GM10266 (cell line): Measurements from ENCODE around the gene SF3B4.
"Not testable (repeated sequence)": the region's sequence is repeated elsewhere in the genome, so short reads cannot be mapped to it uniquely, and the experiment has no call there.

Source experiments
- DNase-seq: peaks from one replicate; pipeline ENCODE4 v3.0.0; 2012; ENCODE audit errors: extremely low spot score
- TF ChIP-seq, protein P1 (sequence below): IDR thresholded peaks from 2 replicates; pipeline ENCODE4 v1.5.1; 2012; ENCODE audit warnings: mild to moderate bottlenecking, low read depth; ENCODE audit not compliant: control insufficient read depth, insufficient read depth; ENCODE audit errors: missing control alignments

Gene SF3B4

DNA sequence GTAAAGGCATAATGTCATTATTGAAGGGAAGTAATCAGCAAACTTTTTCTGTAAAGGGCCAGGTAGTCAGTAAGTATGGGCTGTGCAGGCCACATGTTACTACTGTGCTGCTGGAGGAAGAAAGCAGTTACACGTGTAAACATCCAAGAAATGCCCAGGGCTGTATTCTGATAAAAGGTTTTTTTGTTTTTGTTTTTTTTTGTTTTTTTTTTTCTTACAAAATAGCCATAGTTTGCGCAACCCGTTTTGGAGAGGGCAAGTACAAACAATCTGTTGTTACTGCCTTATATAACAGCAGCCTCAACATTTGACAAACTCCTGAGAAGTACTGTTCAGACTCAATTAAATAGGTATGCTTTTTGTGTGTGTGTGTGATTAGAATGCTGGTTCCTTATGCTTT is 35.8 kb upstream of the SF3B4 start:
- TF ChIP-seq, protein P1, sequence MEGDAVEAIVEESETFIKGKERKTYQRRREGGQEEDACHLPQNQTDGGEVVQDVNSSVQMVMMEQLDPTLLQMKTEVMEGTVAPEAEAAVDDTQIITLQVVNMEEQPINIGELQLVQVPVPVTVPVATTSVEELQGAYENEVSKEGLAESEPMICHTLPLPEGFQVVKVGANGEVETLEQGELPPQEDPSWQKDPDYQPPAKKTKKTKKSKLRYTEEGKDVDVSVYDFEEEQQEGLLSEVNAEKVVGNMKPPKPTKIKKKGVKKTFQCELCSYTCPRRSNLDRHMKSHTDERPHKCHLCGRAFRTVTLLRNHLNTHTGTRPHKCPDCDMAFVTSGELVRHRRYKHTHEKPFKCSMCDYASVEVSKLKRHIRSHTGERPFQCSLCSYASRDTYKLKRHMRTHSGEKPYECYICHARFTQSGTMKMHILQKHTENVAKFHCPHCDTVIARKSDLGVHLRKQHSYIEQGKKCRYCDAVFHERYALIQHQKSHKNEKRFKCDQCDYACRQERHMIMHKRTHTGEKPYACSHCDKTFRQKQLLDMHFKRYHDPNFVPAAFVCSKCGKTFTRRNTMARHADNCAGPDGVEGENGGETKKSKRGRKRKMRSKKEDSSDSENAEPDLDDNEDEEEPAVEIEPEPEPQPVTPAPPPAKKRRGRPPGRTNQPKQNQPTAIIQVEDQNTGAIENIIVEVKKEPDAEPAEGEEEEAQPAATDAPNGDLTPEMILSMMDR = no peak
- DNase-seq = no peak

DNA sequence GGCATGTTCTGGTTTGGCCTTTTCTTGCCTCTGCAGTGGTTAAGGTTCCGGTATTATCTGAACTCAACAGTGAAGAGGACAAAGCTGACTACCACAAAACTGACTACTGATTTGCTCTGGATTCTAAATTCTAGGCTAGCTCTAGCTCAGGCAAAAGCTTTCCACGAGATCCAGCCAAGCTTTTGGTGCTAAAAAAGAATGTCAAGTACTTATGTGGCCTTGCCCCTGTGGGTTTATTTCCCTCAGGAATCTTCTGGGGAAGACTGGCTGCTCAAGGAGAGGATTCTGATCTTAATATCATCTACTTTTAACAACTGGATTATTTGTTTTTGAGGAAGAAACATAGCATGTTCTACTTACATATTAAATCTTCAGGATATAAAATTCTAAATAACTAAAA is 35.1 kb upstream of the SF3B4 start:
- no peak for DNase-seq
- TF ChIP-seq, protein P1 = no peak

DNA sequence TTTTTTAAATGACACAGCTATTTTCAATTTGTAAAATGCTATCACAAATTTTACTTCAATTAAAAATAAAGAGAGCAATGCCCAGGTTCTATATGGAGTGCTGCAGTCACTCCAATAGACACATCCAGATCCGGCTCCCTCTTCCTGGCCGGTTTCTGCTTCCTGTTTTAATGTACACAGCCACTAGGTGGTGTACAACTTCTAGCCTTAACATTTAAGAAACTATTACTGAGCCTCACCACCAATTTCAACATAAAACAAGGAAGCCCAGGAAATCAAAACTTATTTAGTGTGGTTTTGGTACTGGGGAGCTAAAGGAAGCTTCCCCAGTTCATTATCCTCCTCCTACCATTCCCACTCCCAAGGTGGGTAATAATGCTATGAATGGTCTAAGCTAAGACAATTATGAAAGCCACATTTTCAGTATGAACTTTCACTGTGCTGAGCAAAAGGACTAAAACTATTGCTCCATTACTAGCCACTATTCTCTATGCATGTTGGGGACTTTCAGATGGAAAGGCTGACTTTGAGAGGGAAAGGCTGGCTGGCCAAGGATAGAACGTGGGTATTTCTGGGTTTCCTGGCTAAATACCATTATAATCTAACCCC is 34.5 kb upstream of the SF3B4 start:
- TF ChIP-seq, protein P1 = peak; percentile 75
- peak; percentile 59 for DNase-seq

DNA sequence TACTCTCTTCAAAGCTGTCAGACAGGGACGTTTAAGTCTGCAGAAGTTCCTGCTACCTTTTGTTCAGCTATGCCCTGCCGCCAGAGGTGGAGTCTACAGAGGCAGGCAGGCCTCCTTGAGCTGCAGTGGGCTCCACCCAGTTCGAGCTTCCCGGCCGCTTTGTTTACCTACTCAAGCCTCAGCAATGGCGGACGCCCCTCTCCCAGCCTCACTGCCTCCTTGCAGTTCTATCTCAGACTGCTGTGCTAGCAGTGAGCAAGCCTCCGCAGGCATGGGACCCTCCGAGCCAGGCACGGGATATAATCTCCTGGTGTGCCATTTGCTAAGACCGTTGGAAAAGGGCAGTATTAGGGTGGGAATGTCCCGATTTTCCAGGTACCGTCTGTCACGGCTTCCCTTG is 29.9 kb upstream of the SF3B4 start:
- DNase-seq = not testable (repeated sequence)

DNA sequence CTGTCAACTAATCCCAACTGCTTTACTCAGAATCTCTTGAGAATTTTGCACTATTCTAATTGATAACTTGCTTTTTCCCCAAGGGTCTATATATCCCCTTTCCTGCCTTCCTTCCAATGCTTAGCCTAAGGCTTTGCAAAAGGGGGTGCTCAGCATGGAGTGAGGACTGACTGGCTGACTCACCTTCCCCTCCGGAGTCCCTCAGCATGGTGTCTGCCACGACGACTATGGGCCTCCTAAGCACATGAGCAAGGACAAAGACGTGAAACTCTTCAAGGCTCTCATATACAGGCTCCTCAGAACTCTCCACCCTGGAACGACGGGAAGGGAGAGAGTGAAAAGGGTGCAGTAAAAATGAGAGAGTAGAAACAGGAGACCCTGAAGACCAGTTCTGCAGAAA is 22.3 kb upstream of the SF3B4 start:
- DNase-seq = no peak
- TF ChIP-seq, protein P1 = no peak

DNA sequence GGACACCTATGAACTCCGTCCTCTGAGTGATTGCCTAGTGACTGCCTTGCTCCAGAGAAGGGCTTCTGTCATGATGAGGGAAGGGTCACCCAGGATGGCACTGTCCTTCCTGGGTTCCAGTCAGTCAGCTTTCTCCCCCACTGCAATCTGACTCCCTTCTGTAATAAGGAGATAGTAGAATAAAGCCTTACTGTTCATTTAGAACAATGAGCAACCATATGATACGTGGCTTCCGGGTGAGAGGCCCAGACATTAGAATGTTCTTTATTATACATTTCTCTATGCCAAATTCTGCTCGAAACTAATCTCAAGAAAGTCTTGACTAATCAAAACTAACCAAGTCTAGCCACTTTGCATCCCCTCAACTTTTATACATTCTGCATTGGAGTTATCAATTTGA is 17.6 kb upstream of the SF3B4 start:
- TF ChIP-seq, protein P1 = no peak

DNA sequence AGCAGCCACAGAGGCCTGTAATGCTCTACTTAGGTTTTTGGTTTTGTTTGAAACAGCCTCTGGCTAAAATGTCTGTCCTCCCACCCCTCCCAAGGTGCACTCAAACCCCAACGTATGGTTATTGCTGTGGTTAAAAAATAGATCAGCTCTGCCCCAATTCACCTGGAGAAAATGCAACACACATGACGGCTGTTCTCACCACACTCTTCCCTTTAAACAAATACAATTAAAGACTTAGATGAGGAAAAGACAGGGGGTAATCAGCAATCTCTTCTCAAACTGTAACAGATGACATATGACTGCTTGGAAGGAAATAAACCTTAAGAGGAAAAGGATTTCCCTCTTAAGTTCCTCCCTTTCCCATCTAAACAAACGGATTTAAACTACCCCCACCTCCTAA is 15.3 kb upstream of the SF3B4 start:
- no peak for DNase-seq
- TF ChIP-seq, protein P1 = no peak

More for the DNA sequence above, 17.6 kb upstream of the SF3B4 start:
- no peak for DNase-seq

DNA sequence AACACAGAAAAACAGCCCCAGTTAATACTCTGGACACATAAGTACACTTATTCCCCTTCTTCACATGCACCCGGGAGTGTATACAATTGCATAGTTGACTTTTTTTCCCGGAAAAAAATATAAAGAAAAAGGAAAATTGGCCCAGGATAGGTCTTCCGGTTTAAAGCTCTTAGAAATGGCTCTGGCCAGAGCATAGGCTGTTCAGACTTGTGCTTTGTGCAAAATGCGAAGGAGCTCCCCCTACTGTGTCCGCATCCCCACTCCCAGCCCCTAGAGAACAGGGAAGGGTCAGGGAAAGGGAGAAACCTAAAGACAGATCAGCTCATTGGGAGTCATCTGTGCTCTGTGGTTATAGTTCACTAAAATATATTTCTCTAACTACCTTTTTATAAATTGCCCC is 14.6 kb upstream of the SF3B4 start:
- TF ChIP-seq, protein P1 = no peak
- no peak for DNase-seq
